ENCODE measurements around the gene PSMD9. TPM values are rescaled to one million over a fixed set of nuclear protein-coding genes. Genes with fewer than 3 reads are reported as not detected.
A peak's percentile ranks its signal among the peaks of the same experiment; 100 is the strongest.

The PSMD9 gene
- total RNA-seq, 1 donor = 57.9 TPM

GRCh38 chr12:121955258-121956237 lies 67.0 kb downstream of the PSMD9 start:
- DNase-seq (ENCODE audit: low read depth) = peak; percentile 47
- peak; percentile 66 for TF ChIP-seq CTCF (IDR thresholded peaks at IDR 0.05; ENCODE audit: insufficient read depth, low read length)
- H3K4me3 ChIP-seq (ENCODE audit: low read depth, low read length) = no peak overlapping the region

GRCh38 chr12:121957861-121958515 lies 69.4 kb downstream of the PSMD9 start:
- no peak overlapping the region for H3K4me3 ChIP-seq (ENCODE audit: low read depth, low read length)
- TF ChIP-seq CTCF (IDR thresholded peaks at IDR 0.05; ENCODE audit: insufficient read depth, low read length) = no peak
- DNase-seq (ENCODE audit: low read depth) = no peak

GRCh38 chr12:121958541-121959240 lies 70.1 kb downstream of the PSMD9 start:
- TF ChIP-seq CTCF (IDR thresholded peaks at IDR 0.05; ENCODE audit: insufficient read depth, low read length) = no peak
- H3K4me3 ChIP-seq (ENCODE audit: low read depth, low read length) = no peak overlapping the region
- DNase-seq (ENCODE audit: low read depth) = peak; percentile 42

GRCh38 chr12:121960541-121960940 lies 72.0 kb downstream of the PSMD9 start:
- TF ChIP-seq CTCF (IDR thresholded peaks at IDR 0.05; ENCODE audit: insufficient read depth, low read length) = no peak
- DNase-seq (ENCODE audit: low read depth) = no peak
- no peak overlapping the region for H3K4me3 ChIP-seq (ENCODE audit: low read depth, low read length)

- DNase-seq (ENCODE audit: low read depth) = no peak
- H3K4me3 ChIP-seq (ENCODE audit: low read depth, low read length) = no peak overlapping the region
- no peak for TF ChIP-seq CTCF (IDR thresholded peaks at IDR 0.05; ENCODE audit: insufficient read depth, low read length)
Observed at GRCh38 chr12:121961195-121961879, 72.7 kb downstream of the PSMD9 start.

- no peak overlapping the region for H3K4me3 ChIP-seq (ENCODE audit: low read depth, low read length)
- TF ChIP-seq CTCF (IDR thresholded peaks at IDR 0.05; ENCODE audit: insufficient read depth, low read length) = no peak
- no peak for DNase-seq (ENCODE audit: low read depth)
Observed at GRCh38 chr12:121963341-121964018, 74.9 kb downstream of the PSMD9 start.
